Epithelial cell of esophagus (primary cell): ENCODE results near the gene CELF4.

Experiments
- DNase-seq: peaks from one replicate; pipeline ENCODE4 v3.0.0; 2010; ENCODE audit warnings: low read depth
- H3K4me3 ChIP-seq: 2 replicates; pipeline ENCODE4 v1.5.1; 2011; ENCODE audit warnings: mild to moderate bottlenecking, low read length, control low read depth
- TF ChIP-seq, protein P1 (sequence below): IDR thresholded peaks from 2 replicates; pipeline ENCODE4 v1.5.1; 2011; ENCODE audit warnings: low read depth, mild to moderate bottlenecking, low read length, control low read depth, inconsistent platforms; ENCODE audit not compliant: insufficient read depth; ENCODE audit errors: missing control alignments

Gene CELF4

DNA sequence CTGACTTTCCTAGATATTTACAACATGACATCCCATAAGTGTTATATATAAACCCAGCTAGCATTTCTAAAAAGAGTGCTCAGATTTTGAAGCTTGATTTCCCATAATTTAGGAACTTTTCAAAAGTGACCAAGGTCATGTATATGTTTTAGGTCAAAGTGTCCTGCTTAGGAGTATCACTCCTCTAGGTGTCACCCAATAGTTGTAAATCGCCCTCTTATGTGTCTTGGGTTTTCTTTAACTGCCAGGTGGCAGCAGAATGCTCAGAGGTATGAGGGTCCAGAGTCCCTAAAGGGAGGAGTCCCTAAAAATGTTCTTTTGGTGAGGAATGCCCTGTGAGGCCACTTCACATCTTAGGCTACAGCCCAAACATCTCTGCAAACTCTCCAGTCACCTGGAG, 358.3 kb downstream of the CELF4 start:
- no peak for DNase-seq
- H3K4me3 ChIP-seq: no peak overlapping the region
- TF ChIP-seq, protein P1, sequence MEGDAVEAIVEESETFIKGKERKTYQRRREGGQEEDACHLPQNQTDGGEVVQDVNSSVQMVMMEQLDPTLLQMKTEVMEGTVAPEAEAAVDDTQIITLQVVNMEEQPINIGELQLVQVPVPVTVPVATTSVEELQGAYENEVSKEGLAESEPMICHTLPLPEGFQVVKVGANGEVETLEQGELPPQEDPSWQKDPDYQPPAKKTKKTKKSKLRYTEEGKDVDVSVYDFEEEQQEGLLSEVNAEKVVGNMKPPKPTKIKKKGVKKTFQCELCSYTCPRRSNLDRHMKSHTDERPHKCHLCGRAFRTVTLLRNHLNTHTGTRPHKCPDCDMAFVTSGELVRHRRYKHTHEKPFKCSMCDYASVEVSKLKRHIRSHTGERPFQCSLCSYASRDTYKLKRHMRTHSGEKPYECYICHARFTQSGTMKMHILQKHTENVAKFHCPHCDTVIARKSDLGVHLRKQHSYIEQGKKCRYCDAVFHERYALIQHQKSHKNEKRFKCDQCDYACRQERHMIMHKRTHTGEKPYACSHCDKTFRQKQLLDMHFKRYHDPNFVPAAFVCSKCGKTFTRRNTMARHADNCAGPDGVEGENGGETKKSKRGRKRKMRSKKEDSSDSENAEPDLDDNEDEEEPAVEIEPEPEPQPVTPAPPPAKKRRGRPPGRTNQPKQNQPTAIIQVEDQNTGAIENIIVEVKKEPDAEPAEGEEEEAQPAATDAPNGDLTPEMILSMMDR: no peak

DNA sequence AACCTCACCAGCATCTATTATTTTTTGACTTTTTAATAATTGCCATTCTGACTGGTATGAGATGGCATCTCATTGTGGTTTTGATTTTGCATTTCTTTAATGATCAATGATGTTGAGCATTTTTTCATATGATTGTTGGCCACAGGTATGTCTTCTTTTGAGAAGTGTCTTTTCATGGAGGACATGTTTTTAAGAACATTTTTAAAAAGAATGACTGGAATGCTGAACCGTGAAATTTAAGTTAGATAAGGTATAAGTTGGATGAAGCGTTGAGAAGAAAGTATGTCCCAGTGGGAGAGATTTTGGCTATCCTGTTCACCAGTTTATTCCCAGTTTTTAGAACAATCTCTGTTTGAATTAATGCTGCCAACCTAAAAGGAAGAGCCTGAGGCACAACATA, 365.9 kb downstream of the CELF4 start:
- TF ChIP-seq, protein P1: no peak
- no peak for DNase-seq

More for the DNA sequence above, 365.9 kb downstream of the CELF4 start:
- H3K4me3 ChIP-seq: no peak overlapping the region
